Right lobe of liver (tissue), 6 donors: ENCODE measurements around the gene ADIPOR2. TPM values are rescaled to one million over a fixed set of nuclear protein-coding genes. Genes with fewer than 3 reads are reported as not detected.

ENCODE experiments used
- ATAC-seq, 4 donors: fragments of 200-7000 bp; cut with Tn5 transposase; one replicate each; pipeline ENCODE4 v1.9.1; 2020; ENCODE audit warnings: mild to moderate bottlenecking in 4 of 4, moderate library complexity in 4 of 4
- DNase-seq, 3 donors: peaks; one replicate each; pipeline ENCODE4 v3.0.0-alpha.2; 2020
- H3K27ac ChIP-seq, 3 donors: fragments of 200-600 bp; one replicate each; pipeline ENCODE4 v1.8.0; 2022
- H3K27me3 ChIP-seq, 2 donors: fragments of 200-600 bp; one replicate each; pipeline ENCODE4 v1.8.0; 2022
- H3K36me3 ChIP-seq, 4 donors: fragments of 200-600 bp; sonication (generic) in 1 of 4; one replicate each; pipeline versions ENCODE4 v1.5.1 to v1.8.0; 2017 to 2022; ENCODE audit warnings: control low read depth in 1 of 4
- H3K4me1 ChIP-seq, 4 donors: fragments of 200-600 bp; sonication (generic) in 1 of 4; one replicate each; pipeline versions ENCODE4 v1.5.1 to v1.8.0; 2017 to 2022; ENCODE audit warnings: control low read depth in 1 of 4
- H3K4me3 ChIP-seq, 3 donors: fragments of 200-600 bp; one replicate each; pipeline ENCODE4 v1.8.0; 2022
- H3K9me3 ChIP-seq, 4 donors: fragments of 200-600 bp; sonication (generic) in 1 of 4; one replicate each; pipeline versions ENCODE4 v1.5.1 to v1.8.0; 2017 to 2022; ENCODE audit warnings: control low read depth in 1 of 4
- POLR2A ChIP-seq: fragments of 450-650 bp; IDR thresholded peaks from one replicate; pipeline ENCODE4 v1.6.1; 2017; ENCODE audit warnings: antibody characterized with exemption, mild to moderate bottlenecking
- WGBS: methylation state at CpG from one replicate; pipeline ENCODE4 v1.1.6; 2018; ENCODE audit warnings: low coverage, low lambda C conversion rate; ENCODE audit not compliant: insufficient coverage; ENCODE audit errors: missing lambda C conversion rate; 5-methylcytosine and 5-hydroxymethylcytosine counted together
- intact Hi-C, 2 donors: fragments of 100-400 bp; cut with DNase I; formaldehyde crosslinking; loops; one replicate each; pipeline versions ENCODE4 v1.11.2 to v1.14.1; 2022
- total RNA-seq, 6 experiments: library from RNA; depleted of rRNA in 2 of 6; stranded (reverse); fragments of >200 nt in 2 of 6; fragmentation: NEBNext Ultra II Directional in 3 of 6; extraction: Animal tissue kit (Norgen Biotek cat#: 25700) in 3 of 6; gene quantifications; one replicate each; pipeline versions ENCODE4 v1.1.0 to v1.2.4, GENCODE V29; 2016 to 2023
- TF ChIP-seq, protein P1 (sequence below), 4 donors: fragments of 200-600 bp in 3 of 4; fragments of 450-650 bp in 1 of 4; IDR thresholded peaks; one replicate each; pipeline versions ENCODE4 v1.5.1 to v1.8.0; 2016 to 2022; ENCODE audit warnings: antibody characterized with exemption in 4 of 4, mild to moderate bottlenecking in 2 of 4
- donor health status: DM: no; HTN: yes; CAD: no.
- donor health status: DM: no; HTN: no; CAD: no.
- donor health status: DM: no; HTN: no; CAD: no.
- donor health status: DM: no; HTN: yes; CAD: no.
- donor health status: DM: no; HTN: yes; CAD: no.

ADIPOR2 gene
- total RNA-seq, 6 experiments from 2014 or later = 46.5 to 108 (median 59.8) TPM

DNA sequence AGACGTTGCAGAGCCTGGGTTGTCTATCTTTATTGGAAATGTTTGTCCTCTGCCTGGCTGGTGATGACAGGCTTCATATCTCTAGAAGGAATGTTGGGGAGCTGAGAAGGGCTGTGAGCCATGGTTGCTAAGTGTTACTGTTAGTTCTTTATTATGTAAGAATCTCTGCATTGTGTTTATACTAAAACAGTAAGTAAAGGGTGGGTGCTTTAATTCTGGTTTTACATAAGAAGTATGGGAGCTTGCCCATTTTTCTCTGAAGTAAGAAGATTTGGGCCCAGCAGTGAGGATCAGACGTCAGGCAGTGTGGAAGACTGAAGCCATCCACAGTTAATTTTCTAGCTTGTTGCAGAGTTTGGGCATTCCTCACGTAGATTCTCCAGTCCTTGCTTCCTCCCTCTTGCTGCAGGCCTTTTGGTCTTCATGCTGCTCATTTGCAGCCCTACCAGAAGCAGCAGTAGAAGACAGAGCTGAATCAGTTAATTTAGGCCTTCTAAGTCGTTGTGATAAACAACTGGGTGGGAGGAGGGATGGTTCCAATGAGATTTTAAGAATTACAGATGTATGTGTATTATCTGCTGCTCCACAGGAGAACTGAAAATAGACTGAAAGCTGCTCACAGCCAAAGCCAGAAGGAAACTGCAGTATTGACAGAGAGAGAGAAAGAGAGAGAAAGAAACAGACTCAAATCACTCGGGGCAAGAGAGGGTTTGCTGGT is 40.5 kb upstream of the ADIPOR2 start:
- WGBS = 39% methylated on average over 5 of the region's 5 CpGs
- ATAC-seq (peak in 1 of 4 donors; percentile 29), DNase-seq (no peak)
- peaks cover 0 to 10% (median 0%) of the 10 kb centered on the region in 4 donors for H3K4me1 ChIP-seq
- H3K4me3 ChIP-seq = no peak overlapping the region
- no peaks in the 10 kb centered on the region for H3K9me3 ChIP-seq
- intact Hi-C loops = loop anchor here (5.0 kb wide), 1 partner anchor 142 kb away; no protein-coding TSS in a partner anchor
- no peak for TF ChIP-seq POLR2A
- TF ChIP-seq, protein P1, sequence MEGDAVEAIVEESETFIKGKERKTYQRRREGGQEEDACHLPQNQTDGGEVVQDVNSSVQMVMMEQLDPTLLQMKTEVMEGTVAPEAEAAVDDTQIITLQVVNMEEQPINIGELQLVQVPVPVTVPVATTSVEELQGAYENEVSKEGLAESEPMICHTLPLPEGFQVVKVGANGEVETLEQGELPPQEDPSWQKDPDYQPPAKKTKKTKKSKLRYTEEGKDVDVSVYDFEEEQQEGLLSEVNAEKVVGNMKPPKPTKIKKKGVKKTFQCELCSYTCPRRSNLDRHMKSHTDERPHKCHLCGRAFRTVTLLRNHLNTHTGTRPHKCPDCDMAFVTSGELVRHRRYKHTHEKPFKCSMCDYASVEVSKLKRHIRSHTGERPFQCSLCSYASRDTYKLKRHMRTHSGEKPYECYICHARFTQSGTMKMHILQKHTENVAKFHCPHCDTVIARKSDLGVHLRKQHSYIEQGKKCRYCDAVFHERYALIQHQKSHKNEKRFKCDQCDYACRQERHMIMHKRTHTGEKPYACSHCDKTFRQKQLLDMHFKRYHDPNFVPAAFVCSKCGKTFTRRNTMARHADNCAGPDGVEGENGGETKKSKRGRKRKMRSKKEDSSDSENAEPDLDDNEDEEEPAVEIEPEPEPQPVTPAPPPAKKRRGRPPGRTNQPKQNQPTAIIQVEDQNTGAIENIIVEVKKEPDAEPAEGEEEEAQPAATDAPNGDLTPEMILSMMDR (IDR thresholded peaks at IDR 0.05) = no peak
- H3K36me3 ChIP-seq = peaks cover 0 to 5% (median 0%) of the 10 kb centered on the region in 4 donors
- H3K27ac ChIP-seq = peak overlapping the region in 1 of 3 donors; percentile 14
- no peaks in the 10 kb centered on the region for H3K27me3 ChIP-seq

DNA sequence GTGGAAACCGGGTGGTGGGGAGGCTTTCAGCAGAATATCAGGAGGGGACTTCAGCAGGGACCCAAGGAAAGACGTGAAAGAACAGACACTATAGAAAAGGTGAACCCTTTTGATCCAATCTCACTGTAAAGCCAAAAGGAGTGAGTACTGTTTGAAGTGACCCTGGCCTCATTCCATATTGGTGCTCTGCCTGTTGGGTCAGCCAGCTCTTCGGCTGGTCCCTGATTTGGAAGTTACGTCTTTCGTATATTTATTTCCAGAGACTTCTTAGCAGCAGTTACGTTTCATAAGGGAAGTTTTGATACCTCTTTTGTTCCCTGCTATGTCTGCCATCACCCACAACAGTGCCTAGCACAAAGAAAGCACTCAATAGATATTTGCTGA is 39.9 kb upstream of the ADIPOR2 start:
- no peak overlapping the region for H3K4me3 ChIP-seq
- H3K4me1 ChIP-seq = peaks cover 0 to 10% (median 0%) of the 10 kb centered on the region in 4 donors
- no peak for DNase-seq
- TF ChIP-seq, protein P1 (IDR thresholded peaks at IDR 0.05) = no peak
- TF ChIP-seq POLR2A = no peak
- 18% methylated on average over 6 of the region's 6 CpGs for WGBS
- no peaks in the 10 kb centered on the region for H3K27me3 ChIP-seq
- ATAC-seq = peak; percentile 29 to 69 (median 49)
- intact Hi-C loops = loop anchor here (5.0 kb wide), 1 partner anchor 141 kb away; no protein-coding TSS in a partner anchor
- no peaks in the 10 kb centered on the region for H3K9me3 ChIP-seq
- H3K27ac ChIP-seq = peak overlapping the region in 1 of 3 donors; percentile 14
- H3K36me3 ChIP-seq = peaks cover 0 to 3% (median 0%) of the 10 kb centered on the region in 4 donors

DNA sequence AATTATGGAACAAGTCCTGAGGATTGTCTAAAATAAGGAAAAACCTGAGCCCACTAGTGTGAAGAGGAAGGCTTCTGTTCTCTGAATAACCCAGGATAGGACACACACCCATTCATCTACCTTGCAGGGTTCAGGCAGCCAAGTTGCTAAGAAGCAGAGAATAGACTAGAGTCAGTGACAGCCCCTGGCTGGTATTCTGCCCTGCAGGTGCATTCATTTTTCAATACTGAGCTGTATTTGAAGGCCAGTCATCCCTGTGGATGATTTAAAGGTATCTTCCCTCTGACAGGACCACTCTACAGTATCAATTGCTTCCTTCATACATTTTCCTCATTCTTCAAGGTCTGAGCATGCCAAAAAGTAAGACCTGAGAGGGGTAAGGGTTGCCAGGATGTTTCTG is 38.9 kb upstream of the ADIPOR2 start:
- ATAC-seq = no peak
- no peak for DNase-seq
- Histone ChIP-seq H3K4me3 (no peak overlapping the region), H3K27ac (no peak overlapping the region), H3K9me3 (no peaks in the 10 kb centered on the region), H3K27me3 (no peaks in the 10 kb centered on the region), H3K36me3 (no peaks in the 10 kb centered on the region), H3K4me1 (peaks cover 0 to 10% (median 0%) of the 10 kb centered on the region in 4 donors)
- intact Hi-C loops = loop anchor here (5.0 kb wide), 1 partner anchor 140 kb away; no protein-coding TSS in a partner anchor
- TF ChIP-seq, protein P1 (IDR thresholded peaks at IDR 0.05) = no peak
- TF ChIP-seq POLR2A = no peak

DNA sequence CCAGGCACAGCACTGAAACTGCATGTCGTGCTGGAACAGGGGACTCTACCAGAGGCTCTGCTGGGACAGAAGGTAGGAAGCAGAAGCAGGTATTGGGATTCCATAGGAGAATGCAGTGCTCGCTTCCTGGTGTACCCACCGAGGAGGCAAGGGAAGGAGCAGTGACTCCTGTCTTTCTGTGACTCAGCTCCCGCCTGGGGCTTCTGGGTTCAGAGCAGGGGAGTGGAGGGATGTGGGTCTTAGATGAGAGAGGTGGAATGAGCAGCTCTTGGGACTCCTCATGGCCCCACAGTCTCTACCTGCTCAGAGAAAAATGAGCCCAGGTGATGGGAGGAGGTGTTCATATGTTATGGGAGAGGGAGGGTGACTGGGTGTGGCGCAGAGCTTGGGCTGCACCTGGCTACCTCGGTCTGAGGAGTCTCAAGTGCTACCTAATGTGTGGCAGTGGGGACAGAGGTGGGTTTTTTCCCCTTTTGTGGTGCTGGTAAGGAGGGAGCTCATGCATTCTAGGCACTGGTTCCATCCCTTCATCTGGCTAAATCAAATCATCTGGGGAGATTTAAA is 35.6 kb upstream of the ADIPOR2 start:
- intact Hi-C loops = no loop called here
- no peak overlapping the region for H3K4me3 ChIP-seq
- no peaks in the 10 kb centered on the region for H3K9me3 ChIP-seq
- no peaks in the 10 kb centered on the region for H3K27me3 ChIP-seq
- H3K4me1 ChIP-seq = peaks cover 0 to 21% (median 5%) of the 10 kb centered on the region in 4 donors
- no peak for TF ChIP-seq POLR2A
- TF ChIP-seq, protein P1 (IDR thresholded peaks at IDR 0.05) = no peak
- H3K36me3 ChIP-seq = no peaks in the 10 kb centered on the region
- 76% methylated on average over 4 of the region's 6 CpGs for WGBS
- H3K27ac ChIP-seq = no peak overlapping the region
- DNase-seq (no peak), ATAC-seq (no peak)
